HG02885 (cell line): ENCODE measurements around the gene KAT8.

ENCODE experiments used
- ATAC-seq: cut with Tn5 transposase; IDR thresholded peaks from one replicate; pipeline ENCODE4 v1.9.1; 2021; ENCODE audit warnings: mild to moderate bottlenecking; ENCODE audit not compliant: unreplicated experiment, poor library complexity

The KAT8 gene

GRCh38 chr16:31106509-31107464 is 10.7 kb upstream of the KAT8 start:
- ATAC-seq = no peak

DNA sequence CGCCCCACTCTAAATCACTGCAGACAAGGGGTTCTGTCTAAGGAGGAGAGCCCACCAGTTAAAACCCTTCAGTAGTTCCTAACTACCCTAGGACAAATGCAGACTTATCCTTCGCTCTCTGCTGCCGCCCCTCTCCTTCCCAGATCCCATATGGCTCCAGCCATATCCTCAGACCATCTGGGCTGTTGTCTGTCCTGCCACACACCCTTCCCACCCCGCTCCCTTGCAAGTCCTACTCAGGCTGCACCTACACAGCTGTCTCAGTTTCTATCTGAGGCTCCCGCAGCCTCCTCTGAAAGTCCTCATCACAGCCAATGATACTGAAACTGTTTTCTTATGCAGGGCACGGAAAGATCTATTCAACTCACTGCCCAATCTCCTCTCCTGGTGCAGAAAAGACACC is 10.0 kb upstream of the KAT8 start:
- ATAC-seq = peak; percentile 53

GRCh38 chr16:31108035-31108793 is 9.2 kb upstream of the KAT8 start, which contains the start of gene BCKDK:
BCKDK (plus strand) TSS chr16:31108386; CDS start chr16:31109224, 838 bp downstream.
- peak; percentile 85 for ATAC-seq

GRCh38 chr16:31108794-31109558 is 8.5 kb upstream of the KAT8 start:
- no peak for ATAC-seq

DNA sequence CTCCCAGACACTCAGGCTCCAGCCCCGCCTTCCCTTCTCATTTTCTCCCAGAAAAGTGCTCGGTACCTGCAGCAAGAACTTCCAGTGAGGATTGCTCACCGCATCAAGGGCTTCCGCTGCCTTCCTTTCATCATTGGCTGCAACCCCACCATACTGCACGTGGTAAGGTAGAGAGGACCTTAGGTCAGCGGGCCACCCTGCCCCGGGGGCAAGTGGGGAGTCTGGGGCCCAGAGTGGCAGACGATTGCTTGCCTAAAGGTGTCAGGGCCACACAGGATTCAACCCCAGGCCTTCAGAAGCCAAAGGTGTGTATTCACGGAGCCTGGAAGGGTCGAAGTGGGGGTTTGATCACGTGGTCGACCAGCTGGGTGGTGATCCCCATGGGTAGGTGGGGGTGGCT is 7.8 kb upstream of the KAT8 start:
- no peak for ATAC-seq

DNA sequence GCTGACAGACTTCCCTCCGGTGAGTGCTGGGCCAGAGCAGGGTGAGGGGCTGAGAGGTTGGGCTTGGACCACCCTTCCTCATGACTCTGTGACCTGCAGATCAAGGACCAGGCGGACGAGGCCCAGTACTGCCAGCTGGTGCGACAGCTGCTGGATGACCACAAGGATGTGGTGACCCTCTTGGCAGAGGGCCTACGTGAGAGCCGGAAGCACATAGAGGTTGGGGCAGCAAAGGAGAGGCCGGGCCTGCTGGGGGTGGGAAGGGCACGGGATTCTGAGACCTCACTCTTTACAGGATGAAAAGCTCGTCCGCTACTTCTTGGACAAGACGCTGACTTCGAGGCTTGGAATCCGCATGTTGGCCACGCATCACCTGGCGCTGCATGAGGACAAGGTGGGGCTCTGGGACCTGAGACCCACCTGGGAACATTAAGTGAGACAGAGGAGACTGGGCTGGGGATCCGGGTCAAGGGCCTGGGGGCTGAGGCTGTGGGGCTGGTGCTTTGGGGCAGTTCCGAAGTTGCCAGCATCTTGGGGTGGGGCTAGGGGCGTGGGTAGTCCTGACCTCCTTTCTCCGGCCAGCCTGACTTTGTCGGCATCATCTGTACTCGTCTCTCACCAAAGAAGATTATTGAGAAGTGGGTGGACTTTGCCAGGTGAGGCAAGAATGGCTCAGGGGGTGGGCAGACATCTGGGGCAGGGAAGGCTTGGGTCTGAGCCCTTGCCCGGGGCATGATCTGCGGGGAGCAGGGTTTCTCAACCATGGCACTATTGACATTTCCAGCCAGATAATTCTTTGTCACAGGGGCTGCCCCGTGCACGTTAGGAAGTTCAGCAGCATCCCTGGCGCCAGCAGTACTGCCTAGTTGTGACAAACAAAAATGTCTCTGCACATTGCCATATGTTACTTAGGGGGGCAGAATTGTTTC is 7.1 kb upstream of the KAT8 start:
- ATAC-seq = no peak

GRCh38 chr16:31111881-31112466 is 5.5 kb upstream of the KAT8 start:
- ATAC-seq = no peak

- no peak for ATAC-seq
These were observed 4.8 kb upstream of the KAT8 start for GRCh38 chr16:31112711-31113110.

GRCh38 chr16:31113121-31114120 is 4.0 kb upstream of the KAT8 start:
- ATAC-seq = no peak

- ATAC-seq = no peak
These were observed 3.0 kb upstream of the KAT8 start for GRCh38 chr16:31114468-31114867.

DNA sequence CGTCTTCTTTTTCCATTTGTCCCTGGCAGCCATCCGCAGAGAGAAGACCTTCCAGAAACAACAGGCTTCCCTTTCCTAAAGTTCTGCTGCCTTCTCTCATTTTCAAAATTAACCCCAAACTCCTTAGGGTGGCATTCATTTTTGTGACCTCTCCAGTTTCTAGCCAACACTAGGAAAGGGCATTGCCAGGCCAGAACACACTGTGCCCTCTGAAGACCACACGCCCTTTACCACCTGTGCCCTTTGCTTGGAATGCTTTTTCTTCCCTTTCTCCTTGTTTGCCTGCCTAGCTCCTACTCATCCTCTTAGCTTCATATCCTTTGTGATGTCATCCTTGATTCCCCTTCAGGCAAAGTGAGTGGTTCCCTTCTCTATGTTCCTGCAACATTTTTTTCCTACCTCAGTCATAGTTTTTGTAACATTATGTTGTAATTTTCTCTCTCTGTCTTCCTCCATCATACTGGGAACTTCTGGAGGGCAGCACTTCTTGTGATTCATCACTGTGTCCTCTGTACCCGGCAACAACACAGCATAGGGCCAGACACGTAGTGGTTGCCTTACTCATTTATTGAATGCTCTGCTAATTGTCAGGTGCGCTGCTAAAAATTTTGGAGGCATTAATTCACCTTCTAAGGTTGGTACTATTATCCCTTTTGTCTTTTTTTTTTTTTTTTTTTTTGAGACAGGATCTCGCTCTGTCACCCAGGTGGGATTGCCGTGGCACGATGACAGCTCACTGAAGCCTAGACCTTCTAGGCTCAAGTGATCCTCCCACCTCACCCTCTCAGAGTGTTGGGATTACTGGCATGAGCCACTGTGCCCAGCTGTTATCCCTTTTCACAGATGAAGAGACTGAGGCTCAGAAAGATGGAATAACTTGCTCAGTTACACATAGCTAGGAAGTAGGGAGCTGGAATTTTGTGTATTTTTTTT is 1.0 kb downstream of the KAT8 start:
- no peak for ATAC-seq

GRCh38 chr16:31120129-31120528 is 2.7 kb downstream of the KAT8 start:
- ATAC-seq = no peak

DNA sequence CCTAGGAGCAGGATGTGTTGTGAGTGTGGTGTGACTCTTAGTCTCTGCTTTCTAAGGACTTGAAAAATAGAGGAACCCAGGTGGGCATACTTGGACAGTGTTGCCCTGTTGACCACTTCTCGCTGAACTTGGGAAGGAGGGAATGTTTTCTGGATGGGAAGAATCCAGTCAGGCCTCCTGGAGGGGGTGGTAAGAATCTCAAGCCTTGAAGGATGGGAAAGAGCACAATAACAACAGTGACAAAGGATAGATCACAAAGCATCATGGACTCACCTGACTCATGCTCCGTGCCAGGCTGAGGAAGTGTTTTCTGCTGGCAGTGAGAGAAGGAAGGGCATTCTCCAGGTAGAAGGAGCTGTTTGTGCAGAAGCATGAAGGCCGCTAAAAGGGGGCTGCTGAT is 8.4 kb downstream of the KAT8 start:
- no peak for ATAC-seq

GRCh38 chr16:31127182-31127581 is 9.7 kb downstream of the KAT8 start:
- ATAC-seq = no peak

DNA sequence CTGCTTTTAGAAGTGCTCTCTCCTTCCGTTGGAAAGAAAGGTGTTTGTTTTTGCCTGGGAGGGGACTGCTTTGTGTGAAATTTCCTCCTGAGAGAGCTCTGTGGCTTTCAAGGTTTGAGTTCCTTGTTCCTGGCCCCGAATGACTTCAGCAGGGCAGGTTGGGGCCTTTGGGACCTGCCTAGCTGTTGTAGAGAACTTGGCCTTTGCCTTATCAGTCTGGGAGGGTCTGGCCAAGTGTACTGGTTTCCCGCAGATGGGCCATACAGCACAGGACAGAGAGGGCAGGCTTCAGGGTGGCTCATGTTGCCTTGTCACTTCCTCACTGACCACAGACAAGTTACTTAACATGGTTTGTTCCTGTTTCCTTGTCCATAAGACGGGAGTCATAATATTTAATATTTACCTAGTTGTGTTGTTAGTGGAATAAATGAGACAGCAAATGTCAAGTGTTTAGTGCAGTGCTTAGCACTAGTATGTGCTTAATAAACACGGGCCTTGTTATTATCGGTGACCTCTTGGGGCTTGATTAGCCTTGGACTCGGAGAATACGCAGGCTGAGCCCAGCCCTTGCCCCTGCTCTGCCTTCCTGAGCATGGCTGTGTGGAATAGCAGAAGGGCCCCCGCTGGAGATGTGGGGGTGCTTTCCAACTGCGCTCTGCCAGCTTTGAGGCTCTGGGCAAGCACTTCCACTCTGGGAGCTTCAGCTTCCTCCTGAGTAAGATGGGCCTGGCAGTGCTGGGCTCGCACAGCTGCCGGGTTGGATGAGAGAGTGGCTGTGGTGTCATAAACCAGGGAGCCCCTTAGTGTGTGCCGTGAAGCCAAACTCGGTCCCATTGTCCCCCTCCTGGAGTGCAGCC is 11.5 kb downstream of the KAT8 start:
- ATAC-seq = no peak
